Posterior cingulate gyrus (tissue), 11 donors: Measurements from ENCODE around the gene TOMM20.
A peak's percentile ranks its signal among the peaks of the same experiment; 100 is the strongest.
"Not testable (repeated sequence)": the region's sequence is repeated elsewhere in the genome, so short reads cannot be mapped to it uniquely, and the experiment has no call there.

ENCODE experiments used
- DNase-seq, 10 donors: peaks; one replicate each; pipeline versions ENCODE4 v3.0.0 to v3.0.0-alpha.2; 2020 to 2021; ENCODE audit warnings: mixed read lengths in 3 of 10
- intact Hi-C: fragments of 100-400 bp; cut with DNase I; formaldehyde crosslinking; loops from one replicate; pipeline ENCODE4 v1.15.1; 2023

The TOMM20 gene

GRCh38 chr1:235128456-235129328 lies at the start of gene TOMM20:
TSS of gene TOMM20 (minus strand) at chr1:235128837. CDS start at chr1:235128715, 122 bp downstream.
- DNase-seq, result peak; percentile 92 to 99 (median 95)
- intact Hi-C loops, result loop anchor here (2.0 to 10.0 kb wide), 3 partner anchors 34 to 756 kb away; partner anchors contain the start of genes ARID4B, COA6, GGPS1 and RBM34

- intact Hi-C loops, result no loop called here
- DNase-seq, result no peak
These were observed 47.8 kb upstream of the TOMM20 start for GRCh38 chr1:235176486-235176885.

- intact Hi-C loops, result no loop called here
- no peak for DNase-seq
These were observed 41.3 kb upstream of the TOMM20 start for GRCh38 chr1:235169986-235170385.

GRCh38 chr1:235168375-235168774 lies 39.7 kb upstream of the TOMM20 start:
- no peak for DNase-seq
- intact Hi-C loops, result no loop called here

DNA sequence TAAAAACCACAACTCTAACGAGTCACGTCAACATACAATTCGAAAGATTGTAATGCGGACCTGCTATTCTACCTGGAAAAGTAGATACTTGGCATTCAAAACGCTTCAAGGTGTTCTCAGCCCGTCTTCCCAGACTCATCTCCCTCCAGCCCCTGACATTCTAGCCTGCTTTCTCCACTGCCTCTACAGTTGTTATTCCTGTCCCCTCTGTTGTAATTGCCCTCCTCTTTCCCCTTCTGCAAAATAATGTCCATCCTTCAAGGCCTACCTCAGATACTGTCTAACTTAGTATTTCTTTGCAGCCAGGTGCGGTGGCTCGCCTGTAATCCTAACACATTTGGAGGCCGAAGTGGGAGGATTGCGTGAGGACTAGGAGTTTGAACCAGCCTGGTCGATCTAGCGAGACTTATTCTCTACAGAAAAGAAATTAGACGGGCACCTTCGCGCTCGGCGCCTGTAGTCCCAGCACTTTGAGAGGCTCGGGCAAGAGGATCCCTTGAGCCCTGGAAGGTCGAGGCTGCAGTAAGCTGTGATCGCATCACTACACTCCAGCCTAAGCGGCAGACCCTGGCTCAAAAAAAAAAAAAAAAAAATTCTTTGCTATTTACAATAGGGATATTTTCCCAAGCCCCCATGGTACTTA lies 33.2 kb upstream of the TOMM20 start:
- intact Hi-C loops, result loop anchor here (2.0 to 5.0 kb wide), 3 partner anchors 35 to 340 kb away; partner anchors contain the start of genes ARID4B, B3GALNT2, GGPS1 and TOMM20

DNA sequence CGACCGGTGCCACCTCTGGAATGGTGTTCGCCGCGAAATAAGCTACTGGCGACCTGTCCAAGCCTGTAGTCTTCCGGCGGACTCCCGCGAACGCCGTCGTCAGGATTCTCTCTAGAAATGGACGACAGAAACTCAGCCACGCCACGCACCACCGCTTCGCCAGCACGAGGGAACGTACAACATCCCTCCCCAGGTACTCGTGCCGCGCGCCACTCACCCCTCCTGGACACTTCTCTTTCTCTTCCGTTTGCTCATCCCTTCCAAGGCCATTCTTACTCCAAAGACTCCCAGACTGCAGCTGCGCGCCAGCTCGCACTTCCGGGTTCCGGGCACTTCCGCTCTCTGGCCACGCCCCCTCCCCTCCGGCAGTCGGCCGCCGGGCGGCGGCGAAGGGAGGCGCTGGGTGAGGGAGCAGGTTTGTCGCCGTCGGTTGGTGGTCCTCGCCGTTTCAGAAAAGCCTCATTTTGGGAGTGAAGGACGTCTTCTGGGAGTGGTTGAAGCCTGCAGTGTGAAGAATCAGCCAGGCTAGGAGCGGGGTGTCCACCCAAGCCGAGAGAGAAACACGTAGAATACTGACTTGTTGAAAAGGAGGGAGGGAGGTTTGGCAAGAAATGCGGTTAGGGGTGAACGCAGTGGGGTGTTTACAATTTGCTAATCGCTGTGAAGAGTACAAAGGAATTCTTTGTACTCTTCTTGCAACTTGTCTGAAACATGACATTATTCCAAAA lies 32.5 kb upstream of the TOMM20 start, which contains the start of gene RBM34:
TSS of gene RBM34 (minus strand) at position 294 of the 728 bp plus-strand sequence. CDS start at position 270, 24 bp downstream.
- intact Hi-C loops, result loop anchor here (2.0 to 5.0 kb wide), 3 partner anchors 34 to 341 kb away; partner anchors contain the start of genes ARID4B, B3GALNT2, GGPS1 and TOMM20

More for the DNA sequence above, 33.2 kb upstream of the TOMM20 start:
- DNase-seq, result no peak

GRCh38 chr1:235160383-235160956 lies 31.8 kb upstream of the TOMM20 start:
- intact Hi-C loops, result loop anchor here (2.0 to 5.0 kb wide), 3 partner anchors 33 to 342 kb away; partner anchors contain the start of genes ARID4B, B3GALNT2, GGPS1 and TOMM20
- DNase-seq, result no peak

More for the DNA sequence above, 32.5 kb upstream of the TOMM20 start, which contains the start of gene RBM34:
- peak; percentile 85 to 99 (median 91) for DNase-seq

GRCh38 chr1:235159930-235160329 lies 31.3 kb upstream of the TOMM20 start:
- intact Hi-C loops, result loop anchor here (2.0 to 5.0 kb wide), 3 partner anchors 33 to 342 kb away; partner anchors contain the start of genes ARID4B, B3GALNT2, GGPS1 and TOMM20
- not testable (repeated sequence) for DNase-seq

DNA sequence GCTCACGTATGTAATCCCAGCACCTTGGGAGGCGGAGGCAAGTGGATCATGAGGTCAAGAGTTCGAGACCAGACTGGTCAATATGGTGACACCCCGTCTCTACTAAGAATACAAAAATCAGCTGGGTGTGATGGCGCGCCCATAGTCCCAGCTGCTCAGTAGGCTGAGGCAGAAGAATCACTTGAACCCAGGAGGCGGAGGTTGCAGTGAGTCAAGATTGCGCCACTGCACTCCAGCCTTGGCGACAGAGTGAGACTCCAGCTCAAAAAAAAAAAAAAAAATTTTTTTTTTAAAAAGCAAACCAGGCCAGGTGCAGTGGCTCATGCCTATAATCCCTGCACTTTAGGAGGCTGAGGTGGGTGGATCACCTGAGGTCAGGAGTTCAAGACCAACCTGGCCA lies 30.6 kb upstream of the TOMM20 start:
- intact Hi-C loops, DNase-seq: not testable (repeated sequence)

GRCh38 chr1:235158680-235159079 lies 30.0 kb upstream of the TOMM20 start:
- DNase-seq, result no peak
- intact Hi-C loops, result no loop called here

GRCh38 chr1:235157150-235157549 lies 28.5 kb upstream of the TOMM20 start:
- intact Hi-C loops, result no loop called here
- DNase-seq, result no peak

DNA sequence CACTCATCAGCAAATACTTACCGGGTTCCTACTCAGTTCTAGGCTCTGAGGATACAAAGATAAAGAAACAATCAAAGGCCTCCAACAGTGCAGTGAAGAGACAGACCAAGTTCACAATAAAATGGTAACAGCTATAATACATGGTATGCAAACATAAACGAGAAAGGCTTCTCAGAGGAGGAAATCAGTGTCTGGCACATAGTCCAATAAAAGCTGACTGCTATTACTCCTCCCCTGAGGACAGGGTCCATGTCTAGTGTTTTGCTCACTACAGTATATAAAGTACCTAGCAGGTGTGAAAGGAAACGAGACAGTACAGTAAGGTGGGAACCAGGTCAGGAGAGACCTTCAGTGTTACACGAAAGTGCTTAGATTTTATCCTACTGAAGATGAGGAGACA lies 28.1 kb upstream of the TOMM20 start:
- intact Hi-C loops, result no loop called here
- no peak for DNase-seq

DNA sequence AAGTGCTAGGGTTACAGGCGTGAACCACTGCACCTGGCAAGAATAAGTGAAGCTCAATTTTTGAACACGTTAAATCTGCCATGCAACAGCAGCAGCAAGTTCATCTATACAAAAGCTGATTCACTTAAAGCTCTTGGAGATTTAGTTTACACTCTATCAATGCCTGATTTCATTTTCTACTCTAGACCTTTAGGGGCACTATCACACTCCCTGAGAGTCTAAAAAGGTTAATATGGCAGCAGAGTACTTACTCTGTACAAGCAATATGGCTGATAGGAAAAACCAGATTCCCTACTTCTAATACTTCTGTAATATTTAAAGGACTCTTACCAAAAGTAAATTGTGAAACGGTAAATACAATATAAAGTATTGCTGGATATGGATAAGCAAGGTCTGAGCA lies 27.6 kb upstream of the TOMM20 start:
- DNase-seq, result no peak
- intact Hi-C loops, result no loop called here

GRCh38 chr1:235152235-235152634 lies 23.6 kb upstream of the TOMM20 start:
- DNase-seq, result no peak
- intact Hi-C loops, result no loop called here

- intact Hi-C loops, result no loop called here
- no peak for DNase-seq
These were observed 22.4 kb upstream of the TOMM20 start for GRCh38 chr1:235151033-235151432.

- intact Hi-C loops, result no loop called here
- no peak for DNase-seq
These were observed 21.2 kb upstream of the TOMM20 start for GRCh38 chr1:235149824-235150223.

DNA sequence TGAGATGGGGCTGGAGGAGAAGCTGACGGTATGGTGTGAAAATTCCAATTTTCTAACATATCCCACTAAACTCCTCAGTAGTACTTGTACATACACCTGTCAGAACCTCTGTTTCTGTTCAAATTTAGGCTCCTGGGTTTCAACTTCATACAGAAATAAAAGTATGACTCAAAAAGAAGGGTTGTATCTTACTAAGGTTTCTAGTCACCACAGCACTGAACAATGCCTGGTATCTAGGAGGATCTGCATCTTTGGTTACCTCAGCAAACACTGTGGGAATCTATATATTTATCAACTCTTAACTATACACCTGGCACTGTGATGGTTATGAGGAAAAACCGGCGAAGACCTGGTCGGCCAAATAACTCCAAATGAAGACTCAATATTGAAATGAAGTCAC lies 18.6 kb upstream of the TOMM20 start:
- intact Hi-C loops, result no loop called here
- no peak for DNase-seq

GRCh38 chr1:235145639-235146038 lies 17.0 kb upstream of the TOMM20 start:
- no peak for DNase-seq
- intact Hi-C loops, result no loop called here

GRCh38 chr1:235142991-235143390 lies 14.4 kb upstream of the TOMM20 start:
- intact Hi-C loops, result no loop called here
- DNase-seq, result no peak

DNA sequence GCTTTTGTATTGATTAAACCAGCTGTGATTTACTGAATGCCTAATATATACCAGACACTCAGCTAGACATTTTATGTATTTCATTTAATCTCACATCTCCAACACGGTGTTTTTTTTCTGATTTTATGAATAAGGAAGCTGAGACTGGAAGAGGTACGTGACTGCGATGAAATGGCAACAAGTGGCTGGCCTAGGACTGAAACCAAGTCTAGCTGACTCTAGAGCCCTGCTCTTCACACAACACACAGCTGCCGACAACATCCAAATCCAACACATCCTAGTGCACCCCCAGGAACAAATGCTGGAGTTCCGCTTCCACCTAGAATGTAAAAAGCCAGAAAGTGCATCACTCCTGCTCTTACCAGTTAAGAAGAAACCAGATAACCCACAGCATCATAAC lies 10.7 kb upstream of the TOMM20 start:
- no peak for DNase-seq
- intact Hi-C loops, result no loop called here
